NCI-H510A treated with DMSO at 0.1 percent for 48 hours (cell line): ENCODE measurements around the gene CFAP97D2.

ENCODE experiments used
- DNase-seq: peaks from one replicate; lab custom pipeline; 2025; lab: John Stamatoyannopoulos, UW

Gene CFAP97D2

DNA sequence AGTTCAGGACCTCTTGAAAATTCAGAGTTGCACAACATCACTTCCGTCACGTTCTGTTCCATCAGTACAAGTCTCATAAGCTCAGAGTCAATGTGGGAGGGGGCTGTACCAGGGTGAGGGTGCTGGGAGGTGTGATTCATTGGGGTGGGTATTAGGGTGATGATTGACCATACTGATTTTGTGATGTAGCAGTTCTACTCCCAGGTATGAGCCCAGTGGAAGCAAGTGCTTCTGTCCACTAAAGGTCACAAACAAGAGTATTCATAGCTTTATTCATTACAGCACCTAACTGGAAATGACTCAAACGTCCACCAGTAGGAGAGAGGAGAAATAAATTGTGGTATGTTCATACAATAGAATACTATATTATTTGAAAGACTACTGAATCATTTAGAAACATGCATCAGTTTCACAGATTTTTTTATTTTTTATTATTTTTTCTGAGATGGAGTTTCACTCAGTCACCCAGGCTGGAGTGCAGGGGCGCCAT is 90.3 kb downstream of the CFAP97D2 start:
- no peak for DNase-seq
